GM21786 (cell line): ENCODE results near the gene NUP62CL.

ENCODE experiments used
- ATAC-seq: cut with Tn5 transposase; IDR thresholded peaks from one replicate; pipeline ENCODE4 v1.9.1; 2021; ENCODE audit not compliant: unreplicated experiment

Gene NUP62CL

GRCh38 chrX:107154787-107155620 is 51.2 kb downstream of the NUP62CL start:
- ATAC-seq = no peak

- no peak for ATAC-seq
Measured at GRCh38 chrX:107153005-107153404, 53.2 kb downstream of the NUP62CL start.

GRCh38 chrX:107146670-107147069 is 59.6 kb downstream of the NUP62CL start:
- no peak for ATAC-seq

- no peak for ATAC-seq
Measured at GRCh38 chrX:107135965-107136307, 70.3 kb downstream of the NUP62CL start.

- peak; percentile 61 for ATAC-seq
Measured at GRCh38 chrX:107135049-107135964, 70.9 kb downstream of the NUP62CL start.

- no peak for ATAC-seq
Measured at GRCh38 chrX:107123750-107124149, 82.5 kb downstream of the NUP62CL start.

GRCh38 chrX:107119283-107119682 is 87.0 kb downstream of the NUP62CL start:
- no peak for ATAC-seq

- peak; percentile 99 for ATAC-seq
Measured at GRCh38 chrX:107118322-107119147, 87.7 kb downstream of the NUP62CL start, which contains the start of gene RBM41. TSS of gene RBM41 (minus strand) at chrX:107118822. CDS start at chrX:107118773, 49 bp downstream.

GRCh38 chrX:107117993-107118321 is 88.3 kb downstream of the NUP62CL start:
- peak; percentile 15 for ATAC-seq

GRCh38 chrX:107107459-107107858 is 98.8 kb downstream of the NUP62CL start:
- ATAC-seq = no peak

- ATAC-seq = no peak
Measured at GRCh38 chrX:107102980-107103379, 103.3 kb downstream of the NUP62CL start.

- ATAC-seq = no peak
Measured at GRCh38 chrX:107076158-107076557, 130.1 kb downstream of the NUP62CL start.
